Neural cell (in vitro differentiated cells): Measurements from ENCODE around the gene IPO4. TPM values are rescaled to one million over a fixed set of nuclear protein-coding genes. Genes with fewer than 3 reads are reported as not detected.

Experiments used
- H2AFZ ChIP-seq: fragments of 200-600, 300-800 bp; sonication (generic), shearing (Covaris generic); 2 replicates; pipeline ENCODE4 v1.6.0; 2014; ENCODE audit warnings: low read depth, mild to moderate bottlenecking, antibody characterized with exemption, low read length, moderate library complexity
- H3F3A ChIP-seq: fragments of 200-600 bp; shearing (Covaris generic); 2 replicates; pipeline ENCODE4 v1.6.1; 2016; ENCODE audit warnings: mild to moderate bottlenecking, moderate library complexity, mixed read lengths, antibody characterized with exemption, low read length; ENCODE audit not compliant: insufficient read depth, poor library complexity, severe bottlenecking
- H3K27ac ChIP-seq: fragments of 200-600, 300-800 bp; sonication (generic), shearing (Covaris generic); 2 replicates; pipeline ENCODE4 v1.5.1; 2014; ENCODE audit warnings: mild to moderate bottlenecking, low read length, moderate library complexity
- H3K27me3 ChIP-seq: fragments of 300-800, 200-600 bp; sonication (generic), shearing (Covaris generic); 2 replicates; pipeline ENCODE4 v1.6.0; 2014; ENCODE audit warnings: mild to moderate bottlenecking, low read depth, low read length, moderate library complexity; ENCODE audit not compliant: insufficient read depth
- H3K36me3 ChIP-seq: fragments of 300-800, 200-600 bp; sonication (generic), shearing (Covaris generic); 2 replicates; pipeline ENCODE4 v1.5.1; 2014; ENCODE audit warnings: mild to moderate bottlenecking, antibody characterized with exemption, low read length, moderate library complexity; ENCODE audit not compliant: insufficient read depth
- H3K4me2 ChIP-seq: fragments of 300-800, 200-600 bp; sonication (generic), shearing (Covaris generic); 2 replicates; pipeline ENCODE4 v1.6.0; 2014; ENCODE audit warnings: mild to moderate bottlenecking, low read length
- H3K4me3 ChIP-seq: fragments of 300-800, 200-600 bp; sonication (generic), shearing (Covaris generic); 2 replicates; pipeline ENCODE4 v1.5.1; 2014; ENCODE audit warnings: mild to moderate bottlenecking, low read length, moderate library complexity
- H3K79me2 ChIP-seq: fragments of 200-600 bp; shearing (Covaris generic); replicated peaks from 2 replicates; pipeline ENCODE4 v1.6.0; 2014; ENCODE audit warnings: mild to moderate bottlenecking, low read length, moderate library complexity; ENCODE audit not compliant: insufficient read depth
- H3K9ac ChIP-seq: fragments of 300-800, 200-600 bp; sonication (generic), shearing (Covaris generic); 2 replicates; pipeline ENCODE4 v1.6.1; 2016; ENCODE audit warnings: mild to moderate bottlenecking, low read length, mixed read lengths
- H3K9me2 ChIP-seq: fragments of 200-600 bp; shearing (Covaris generic); 2 replicates; pipeline ENCODE4 v1.6.1; 2016; ENCODE audit warnings: mild to moderate bottlenecking, low read length, mixed read lengths; ENCODE audit not compliant: insufficient read depth
- H3K9me3 ChIP-seq: fragments of 200-600, 300-800 bp; sonication (generic), shearing (Covaris generic); 2 replicates; pipeline ENCODE4 v1.6.1; 2016; ENCODE audit warnings: mild to moderate bottlenecking, mixed run types, low read length, moderate library complexity, mixed read lengths
- H4K20me1 ChIP-seq: fragments of 200-600 bp; shearing (Covaris generic); 2 replicates; pipeline ENCODE4 v1.6.1; 2016; ENCODE audit warnings: mild to moderate bottlenecking, mixed run types; ENCODE audit not compliant: insufficient read depth
- EP300 ChIP-seq: fragments of 450-650 bp; conservative IDR thresholded peaks from 2 replicates; pipeline ENCODE4 v1.6.1; 2014; ENCODE audit warnings: antibody characterized with exemption, mild to moderate bottlenecking, moderate library complexity; ENCODE audit not compliant: poor library complexity, severe bottlenecking
- EZH2 ChIP-seq: fragments of 200-600, 300-800 bp; shearing (Covaris generic), sonication (generic); IDR thresholded peaks from 2 replicates; pipeline ENCODE4 v1.6.1; 2014; ENCODE audit warnings: antibody characterized with exemption, low read length, borderline replicate concordance, mild to moderate bottlenecking; ENCODE audit not compliant: insufficient read depth, poor library complexity, severe bottlenecking
- MXI1 ChIP-seq: fragments of 450-650 bp; conservative IDR thresholded peaks from 2 replicates; pipeline ENCODE4 v1.6.1; 2014; ENCODE audit warnings: antibody characterized with exemption, mild to moderate bottlenecking; ENCODE audit not compliant: poor library complexity, severe bottlenecking
- POLR2AphosphoS5 ChIP-seq: IDR thresholded peaks from 2 replicates; pipeline ENCODE4 v1.6.1; 2012
- RAD21 ChIP-seq: fragments of 450-650 bp; conservative IDR thresholded peaks from 2 replicates; pipeline ENCODE4 v1.6.1; 2014; ENCODE audit warnings: antibody characterized with exemption, mild to moderate bottlenecking, moderate library complexity
- REST ChIP-seq: IDR thresholded peaks from 2 replicates; pipeline ENCODE4 v1.6.1; 2012; ENCODE audit warnings: borderline replicate concordance
- SMC3 ChIP-seq: fragments of 450-650 bp; conservative IDR thresholded peaks from 2 replicates; pipeline ENCODE4 v1.6.1; 2014; ENCODE audit warnings: antibody characterized with exemption, mild to moderate bottlenecking, moderate library complexity; ENCODE audit not compliant: poor library complexity
- TAF1 ChIP-seq: IDR thresholded peaks from 2 replicates; pipeline ENCODE4 v1.6.1; 2012; ENCODE audit warnings: low read depth
- polyA plus RNA-seq: library from polyadenylated mRNA; depleted of rRNA; stranded (reverse); fragments of >200 nt; gene quantifications from 2 replicates; pipeline ENCODE4 v1.2.3, GENCODE V29; 2014
- TF ChIP-seq, protein P1 (sequence below): fragments of 450-650 bp; IDR thresholded peaks from 2 replicates; pipeline ENCODE4 v1.5.1; 2014; ENCODE audit warnings: antibody characterized with exemption, mild to moderate bottlenecking, moderate library complexity; ENCODE audit not compliant: poor library complexity, severe bottlenecking

IPO4 gene
- polyA plus RNA-seq, 1 donor from 2014 or later: 9.2 TPM

DNA sequence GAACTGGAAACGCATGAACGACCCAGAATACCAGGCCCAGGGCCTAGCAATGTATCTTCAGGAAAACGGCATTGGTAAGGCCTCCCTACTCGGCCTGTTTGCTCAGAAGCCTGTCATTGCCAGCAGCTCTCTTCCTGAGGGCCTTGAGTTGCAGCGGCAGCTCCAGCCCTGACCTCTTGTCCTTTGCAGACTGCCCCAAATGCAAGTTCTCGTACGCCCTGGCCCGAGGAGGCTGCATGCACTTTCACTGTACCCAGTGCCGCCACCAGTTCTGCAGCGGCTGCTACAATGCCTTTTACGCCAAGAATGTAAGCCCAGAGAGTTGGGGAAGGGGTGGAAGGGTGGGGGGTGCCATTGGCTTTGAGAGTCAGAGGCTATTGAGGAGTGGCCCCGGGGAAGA, 31.3 kb downstream of the IPO4 start:
- H3K9me2 ChIP-seq: no peaks in the 10 kb centered on the region
- H4K20me1 ChIP-seq: no peaks in the 10 kb centered on the region
- no peaks in the 10 kb centered on the region for H3K36me3 ChIP-seq
- H3K4me2 ChIP-seq: no peak overlapping the region
- H3K9ac ChIP-seq: no peak overlapping the region
- no peaks in the 10 kb centered on the region for H3F3A ChIP-seq
- H3K4me3 ChIP-seq: no peak overlapping the region
- no peak for TF ChIP-seq MXI1
- no peak overlapping the region for H3K27ac ChIP-seq
- no peak overlapping the region for H2AFZ ChIP-seq
- H3K9me3 ChIP-seq: no peaks in the 10 kb centered on the region
- H3K79me2 ChIP-seq: no peaks in the 10 kb centered on the region
- no peaks in the 10 kb centered on the region for H3K27me3 ChIP-seq

DNA sequence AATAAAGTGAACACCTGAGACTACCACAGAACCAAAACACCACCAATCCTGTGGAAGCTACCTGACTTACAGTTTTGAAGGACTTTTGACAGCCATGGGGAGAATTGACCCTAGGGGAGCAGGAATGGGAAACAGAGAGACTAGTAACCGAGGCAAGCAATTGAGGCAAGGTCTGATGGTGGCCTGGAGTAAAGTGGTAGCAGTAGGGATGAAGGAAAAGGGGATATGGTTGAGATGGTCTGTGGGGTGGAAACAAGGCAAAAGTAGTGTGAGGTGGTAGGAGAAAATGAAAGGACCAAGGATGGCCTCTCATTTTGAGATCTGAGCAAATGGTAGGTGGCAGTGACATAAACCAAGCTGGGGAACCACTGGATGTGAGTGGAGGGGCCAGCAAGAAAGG, 31.8 kb downstream of the IPO4 start:
- no peak overlapping the region for H2AFZ ChIP-seq
- no peaks in the 10 kb centered on the region for H3K27me3 ChIP-seq
- H3K79me2 ChIP-seq: no peaks in the 10 kb centered on the region
- no peak overlapping the region for H3K27ac ChIP-seq
- no peaks in the 10 kb centered on the region for H3K9me3 ChIP-seq
- TF ChIP-seq EP300 (no peak), RAD21 (no peak), EZH2 (no peak), SMC3 (no peak), POLR2AphosphoS5 (no peak), MXI1 (no peak), REST (no peak), TAF1 (no peak)
- TF ChIP-seq, protein P1, sequence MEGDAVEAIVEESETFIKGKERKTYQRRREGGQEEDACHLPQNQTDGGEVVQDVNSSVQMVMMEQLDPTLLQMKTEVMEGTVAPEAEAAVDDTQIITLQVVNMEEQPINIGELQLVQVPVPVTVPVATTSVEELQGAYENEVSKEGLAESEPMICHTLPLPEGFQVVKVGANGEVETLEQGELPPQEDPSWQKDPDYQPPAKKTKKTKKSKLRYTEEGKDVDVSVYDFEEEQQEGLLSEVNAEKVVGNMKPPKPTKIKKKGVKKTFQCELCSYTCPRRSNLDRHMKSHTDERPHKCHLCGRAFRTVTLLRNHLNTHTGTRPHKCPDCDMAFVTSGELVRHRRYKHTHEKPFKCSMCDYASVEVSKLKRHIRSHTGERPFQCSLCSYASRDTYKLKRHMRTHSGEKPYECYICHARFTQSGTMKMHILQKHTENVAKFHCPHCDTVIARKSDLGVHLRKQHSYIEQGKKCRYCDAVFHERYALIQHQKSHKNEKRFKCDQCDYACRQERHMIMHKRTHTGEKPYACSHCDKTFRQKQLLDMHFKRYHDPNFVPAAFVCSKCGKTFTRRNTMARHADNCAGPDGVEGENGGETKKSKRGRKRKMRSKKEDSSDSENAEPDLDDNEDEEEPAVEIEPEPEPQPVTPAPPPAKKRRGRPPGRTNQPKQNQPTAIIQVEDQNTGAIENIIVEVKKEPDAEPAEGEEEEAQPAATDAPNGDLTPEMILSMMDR: no peak
- H3K4me3 ChIP-seq: no peak overlapping the region
- H3K4me2 ChIP-seq: no peak overlapping the region
- no peaks in the 10 kb centered on the region for H3K36me3 ChIP-seq
- no peaks in the 10 kb centered on the region for H4K20me1 ChIP-seq
- H3K9ac ChIP-seq: no peak overlapping the region
- no peaks in the 10 kb centered on the region for H3K9me2 ChIP-seq
- no peaks in the 10 kb centered on the region for H3F3A ChIP-seq

- Histone ChIP-seq H3F3A (no peaks in the 10 kb centered on the region), H3K27me3 (no peaks in the 10 kb centered on the region), H3K79me2 (no peaks in the 10 kb centered on the region), H3K9me3 (no peaks in the 10 kb centered on the region), H3K27ac (no peak overlapping the region), H3K9ac (no peak overlapping the region), H2AFZ (no peak overlapping the region), H3K4me3 (no peak overlapping the region), H4K20me1 (no peaks in the 10 kb centered on the region), H3K4me2 (no peak overlapping the region), H3K36me3 (no peaks in the 10 kb centered on the region), H3K9me2 (no peaks in the 10 kb centered on the region)
- TF ChIP-seq RAD21 (no peak), TAF1 (no peak), EZH2 (no peak), SMC3 (no peak)
Measured at GRCh38 chr14:24155100-24155499, 33.5 kb downstream of the IPO4 start.
